NB4 (cell line): ENCODE data around the gene DDX21.
"Not testable (repeated sequence)": the region's sequence is repeated elsewhere in the genome, so short reads cannot be mapped to it uniquely, and the experiment has no call there.

Experiments
- DNase-seq: peaks from one replicate; pipeline ENCODE4 v3.0.0; 2010; ENCODE audit warnings: low read depth
- H3K4me3 ChIP-seq: one replicate; pipeline ENCODE4 v1.5.1; 2011; ENCODE audit warnings: mild to moderate bottlenecking, low read depth, low read length, moderate library complexity
- CTCF ChIP-seq: IDR thresholded peaks from one replicate; pipeline ENCODE4 v1.5.1; 2012; ENCODE audit warnings: low read depth, low read length
- MAX ChIP-seq: IDR thresholded peaks from 2 replicates; pipeline ENCODE4 v1.6.1; 2011; ENCODE audit warnings: low read depth, low read length
- MYC ChIP-seq: IDR thresholded peaks from 2 replicates; pipeline ENCODE4 v1.6.1; 2011; ENCODE audit warnings: low read depth, low read length
- POLR2A ChIP-seq: IDR thresholded peaks from 2 replicates; pipeline ENCODE4 v1.6.1; 2011; ENCODE audit warnings: mild to moderate bottlenecking; ENCODE audit not compliant: insufficient read length; ENCODE audit errors: extremely low read depth

Gene DDX21

GRCh38 chr10:68997211-68997610, 41.2 kb downstream of the DDX21 start:
- no peak overlapping the region for H3K4me3 ChIP-seq
- no peak for DNase-seq
- TF ChIP-seq POLR2A (no peak), CTCF (no peak), MAX (no peak), MYC (no peak)

- H3K4me3 ChIP-seq: no peak overlapping the region
- peak; percentile 77 for DNase-seq
- peak; percentile 53 for TF ChIP-seq CTCF
- TF ChIP-seq POLR2A: no peak
- no peak for TF ChIP-seq MYC
Measured at GRCh38 chr10:69004821-69005220, 48.9 kb downstream of the DDX21 start.

GRCh38 chr10:69005704-69006485, 49.9 kb downstream of the DDX21 start:
- H3K4me3 ChIP-seq: no peak overlapping the region
- TF ChIP-seq CTCF: no peak
- TF ChIP-seq MAX: no peak
- TF ChIP-seq MYC: no peak
- TF ChIP-seq POLR2A: no peak
- DNase-seq: no peak

GRCh38 chr10:69007260-69007659, 51.3 kb downstream of the DDX21 start:
- peak; percentile 55 for DNase-seq
- H3K4me3 ChIP-seq: no peak overlapping the region
- TF ChIP-seq MYC (peak; percentile 54), CTCF (peak; percentile 23), POLR2A (no peak), MAX (0 out of 2 replicates have a peak, but pooled peaks have one; percentile 10)

GRCh38 chr10:69009360-69009759, 53.4 kb downstream of the DDX21 start:
- no peak overlapping the region for H3K4me3 ChIP-seq
- TF ChIP-seq MYC: no peak
- DNase-seq: no peak

- TF ChIP-seq MAX: no peak
- TF ChIP-seq CTCF: no peak
- no peak for TF ChIP-seq POLR2A
- TF ChIP-seq MYC: no peak
Measured at GRCh38 chr10:69010151-69010640, 54.2 kb downstream of the DDX21 start.

GRCh38 chr10:69012778-69013177, 56.8 kb downstream of the DDX21 start:
- H3K4me3 ChIP-seq: not testable (repeated sequence)
- DNase-seq: peak; percentile 53

More at GRCh38 chr10:69010151-69010640, 54.2 kb downstream of the DDX21 start:
- no peak for DNase-seq
- no peak overlapping the region for H3K4me3 ChIP-seq
